ENCODE results near the gene PNPLA6. TPM values are rescaled to one million over a fixed set of nuclear protein-coding genes. Genes with fewer than 3 reads are reported as not detected.

The PNPLA6 gene
- total RNA-seq, 1 experiment from 2014 or later = 67.6 TPM

GRCh38 chr19:7520131-7521051 lies 15.1 kb upstream of the PNPLA6 start:
- Histone ChIP-seq H3K4me3 (ENCODE audit: low read depth, low read length) (no peak overlapping the region), H3K9me3 (no peaks in the 10 kb centered on the region), H3K36me3 (ENCODE audit: control insufficient read depth, insufficient read depth, low read length) (peaks cover 1% of the 10 kb centered on the region; the same call in 1 of the 2 replicates), H3K27me3 (replicated peaks; ENCODE audit: control insufficient read depth, insufficient read depth, low read length) (no peaks in the 10 kb centered on the region), H3K4me1 (peaks cover 14% of the 10 kb centered on the region)
- intact Hi-C loops (cut with micrococcal nuclease; ENCODE audit: unreplicated experiment) = no loop called here
- ChIA-PET POLR2A (no interaction called here), CTCF (no interaction called here)
- Mint-ChIP-seq H3K4me3 (ENCODE audit: unreplicated experiment) (no peak overlapping the region), H3K4me1 (ENCODE audit: low read depth, unreplicated experiment) (peaks cover 13% of the 10 kb centered on the region), H3K36me3 (ENCODE audit: insufficient read depth, unreplicated experiment) (peaks cover 24% of the 10 kb centered on the region), H3K27ac (ENCODE audit: unreplicated experiment) (no peak overlapping the region), H3K27me3 (ENCODE audit: insufficient read depth, unreplicated experiment) (no peaks in the 10 kb centered on the region), H3K9me3 (ENCODE audit: unreplicated experiment) (no peaks in the 10 kb centered on the region)
- TF ChIP-seq, protein P1, sequence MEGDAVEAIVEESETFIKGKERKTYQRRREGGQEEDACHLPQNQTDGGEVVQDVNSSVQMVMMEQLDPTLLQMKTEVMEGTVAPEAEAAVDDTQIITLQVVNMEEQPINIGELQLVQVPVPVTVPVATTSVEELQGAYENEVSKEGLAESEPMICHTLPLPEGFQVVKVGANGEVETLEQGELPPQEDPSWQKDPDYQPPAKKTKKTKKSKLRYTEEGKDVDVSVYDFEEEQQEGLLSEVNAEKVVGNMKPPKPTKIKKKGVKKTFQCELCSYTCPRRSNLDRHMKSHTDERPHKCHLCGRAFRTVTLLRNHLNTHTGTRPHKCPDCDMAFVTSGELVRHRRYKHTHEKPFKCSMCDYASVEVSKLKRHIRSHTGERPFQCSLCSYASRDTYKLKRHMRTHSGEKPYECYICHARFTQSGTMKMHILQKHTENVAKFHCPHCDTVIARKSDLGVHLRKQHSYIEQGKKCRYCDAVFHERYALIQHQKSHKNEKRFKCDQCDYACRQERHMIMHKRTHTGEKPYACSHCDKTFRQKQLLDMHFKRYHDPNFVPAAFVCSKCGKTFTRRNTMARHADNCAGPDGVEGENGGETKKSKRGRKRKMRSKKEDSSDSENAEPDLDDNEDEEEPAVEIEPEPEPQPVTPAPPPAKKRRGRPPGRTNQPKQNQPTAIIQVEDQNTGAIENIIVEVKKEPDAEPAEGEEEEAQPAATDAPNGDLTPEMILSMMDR (IDR thresholded peaks at IDR 0.05; ENCODE audit: insufficient read depth in 1 of 2, low read depth in 1 of 2, low read length in 1 of 2, severe bottlenecking in 1 of 2, unreplicated experiment in 1 of 2) = no peak
- DNase-seq = no peak
- BruUV-seq (replicated peaks) = no TSS peak

- Histone ChIP-seq H3K4me1 (peaks cover 10% of the 10 kb centered on the region), H3K27me3 (replicated peaks; ENCODE audit: control insufficient read depth, insufficient read depth, low read length) (no peaks in the 10 kb centered on the region), H3K9me3 (no peaks in the 10 kb centered on the region), H3K4me3 (ENCODE audit: low read depth, low read length) (peak overlapping the region; percentile 29), H3K36me3 (ENCODE audit: control insufficient read depth, insufficient read depth, low read length) (peaks cover 1% of the 10 kb centered on the region; the same call in 1 of the 2 replicates)
- TF ChIP-seq, protein P1 (IDR thresholded peaks at IDR 0.05; ENCODE audit: insufficient read depth in 1 of 2, low read depth in 1 of 2, low read length in 1 of 2, severe bottlenecking in 1 of 2, unreplicated experiment in 1 of 2) = no peak
- H3K27ac Mint-ChIP-seq (ENCODE audit: unreplicated experiment) = peak overlapping the region; percentile 63
- H3K9me3 Mint-ChIP-seq (ENCODE audit: unreplicated experiment) = no peaks in the 10 kb centered on the region
- no TSS peak for BruUV-seq (replicated peaks)
- H3K4me3 Mint-ChIP-seq (ENCODE audit: unreplicated experiment) = peak overlapping the region; percentile 85
- ChIA-PET CTCF (interaction anchor here (1.0 to 1.2 kb wide), 2 partner anchors 25 to 47 kb away, joined by 5 read pairs; a partner anchor contains a TSS), POLR2A (interaction anchor here (1.0 kb wide), 1 partner anchor 13 kb away, joined by 4 read pairs; the partner anchor contains the start of gene PNPLA6)
- peaks cover 9% of the 10 kb centered on the region for H3K4me1 Mint-ChIP-seq (ENCODE audit: low read depth, unreplicated experiment)
- peaks cover 20% of the 10 kb centered on the region for H3K36me3 Mint-ChIP-seq (ENCODE audit: insufficient read depth, unreplicated experiment)
- intact Hi-C loops (cut with micrococcal nuclease; ENCODE audit: unreplicated experiment) = no loop called here
- DNase-seq = no peak
- no peaks in the 10 kb centered on the region for H3K27me3 Mint-ChIP-seq (ENCODE audit: insufficient read depth, unreplicated experiment)
Observed at GRCh38 chr19:7521551-7522071, 13.9 kb upstream of the PNPLA6 start.

DNA sequence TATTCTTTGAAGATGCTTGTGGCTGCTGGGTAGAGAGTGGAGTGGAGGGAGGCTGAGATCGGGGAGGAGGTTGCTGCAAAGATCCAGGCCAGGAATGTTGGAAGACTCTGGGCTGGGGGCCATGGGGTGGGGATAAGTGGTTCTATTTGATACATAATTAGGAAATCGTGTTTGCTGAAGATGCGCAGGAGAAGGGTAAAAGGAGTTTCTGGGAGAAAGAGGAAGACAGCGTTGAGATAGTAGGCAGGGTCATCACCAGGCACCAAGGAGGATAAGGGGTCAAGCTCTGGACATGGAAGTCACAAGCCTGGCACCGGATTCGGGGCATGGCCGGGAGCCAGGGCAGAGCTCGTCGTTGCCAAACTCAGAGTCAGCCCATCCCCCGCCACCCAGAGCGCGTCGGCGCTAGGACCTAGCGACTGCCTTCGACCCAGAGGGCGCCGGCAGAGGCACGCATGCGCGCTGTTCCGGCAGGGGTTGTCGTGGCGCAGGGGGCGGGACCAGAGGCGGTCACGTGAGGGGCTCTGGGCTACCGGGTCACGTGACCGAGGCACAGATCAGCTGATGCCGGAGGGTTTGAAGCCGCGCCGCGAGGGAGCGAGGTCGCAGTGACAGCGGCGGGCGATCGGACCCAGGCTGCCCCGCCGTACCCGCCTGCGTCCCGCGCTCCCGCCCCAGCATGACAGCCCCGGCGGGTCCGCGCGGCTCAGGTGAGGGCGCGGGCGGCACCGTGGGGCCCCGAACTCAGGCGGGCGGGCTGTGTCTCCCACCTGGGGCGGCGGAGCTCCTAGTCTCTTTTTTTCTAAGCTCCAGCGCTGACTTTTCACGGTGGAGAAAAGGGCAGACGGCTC lies 13.2 kb upstream of the PNPLA6 start, which contains the start of gene MCOLN1:
Gene MCOLN1, plus strand, starts transcription at position 553 of the 851 bp plus-strand sequence. Its CDS starts 127 bp downstream, at position 680.
- H3K27me3 Mint-ChIP-seq (ENCODE audit: insufficient read depth, unreplicated experiment) = no peaks in the 10 kb centered on the region
- intact Hi-C loops (cut with micrococcal nuclease; ENCODE audit: unreplicated experiment) = no loop called here
- ChIA-PET CTCF (interaction anchor here (0.8 to 1.2 kb wide), 3 partner anchors 25 to 46 kb away, joined by 4 to 5 read pairs (median 5); a partner anchor contains a TSS), POLR2A (interaction anchor here (0.5 to 1.0 kb wide), 6 partner anchors 13 to 651 kb away, joined by 3 to 6 read pairs (median 4); partner anchors contain the start of genes PNPLA6 and SNAPC2)
- peak within 1 kb of the TSS; percentile 85 for H3K4me3 Mint-ChIP-seq (ENCODE audit: unreplicated experiment)
- peak; percentile 97 to 99 for DNase-seq
- peak within 1 kb of the TSS; percentile 63 for H3K27ac Mint-ChIP-seq (ENCODE audit: unreplicated experiment)
- no peaks in the 10 kb centered on the region for H3K9me3 Mint-ChIP-seq (ENCODE audit: unreplicated experiment)
- BruUV-seq (replicated peaks) = no TSS peak
- peaks cover 9% of the 10 kb centered on the region for H3K4me1 Mint-ChIP-seq (ENCODE audit: low read depth, unreplicated experiment)
- H3K9me3 ChIP-seq = no peaks in the 10 kb centered on the region
- H3K36me3 Mint-ChIP-seq (ENCODE audit: insufficient read depth, unreplicated experiment) = peaks cover 20% of the 10 kb centered on the region
- peaks cover 10% of the 10 kb centered on the region for H3K4me1 ChIP-seq
- H3K36me3 ChIP-seq (ENCODE audit: control insufficient read depth, insufficient read depth, low read length) = peaks cover 1% of the 10 kb centered on the region; the same call in 1 of the 2 replicates
- H3K4me3 ChIP-seq (ENCODE audit: low read depth, low read length) = peak within 1 kb of the TSS; percentile 59
- TF ChIP-seq, protein P1 (IDR thresholded peaks at IDR 0.05; ENCODE audit: insufficient read depth in 1 of 2, low read depth in 1 of 2, low read length in 1 of 2, severe bottlenecking in 1 of 2, unreplicated experiment in 1 of 2) = no peak
- no peaks in the 10 kb centered on the region for H3K27me3 ChIP-seq (replicated peaks; ENCODE audit: control insufficient read depth, insufficient read depth, low read length)
